GOT3 (cell line): ENCODE results near the gene BBS1.
"Not testable (repeated sequence)": the region's sequence is repeated elsewhere in the genome, so short reads cannot be mapped to it uniquely, and the experiment has no call there.

Experiments used
- DNase-seq: peaks from one replicate; lab custom pipeline; 2025; ENCODE audit warnings: mixed read lengths; lab: John Stamatoyannopoulos, UW

BBS1 gene

DNA sequence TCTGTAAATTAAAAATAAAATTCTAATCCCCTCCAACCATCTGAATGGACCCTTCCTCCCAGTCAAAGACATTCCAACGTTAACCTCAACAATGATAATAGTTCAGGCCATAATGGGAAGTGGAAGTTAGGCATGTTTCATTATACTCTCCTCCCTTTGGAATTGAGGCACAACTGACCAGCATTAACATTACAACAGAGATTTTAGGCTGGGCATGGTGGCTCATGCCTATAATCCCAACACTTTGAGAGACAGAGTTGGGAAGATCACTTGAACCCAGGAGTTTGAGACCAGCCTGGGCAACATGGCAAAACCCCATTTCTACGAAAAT lies 60.4 kb downstream of the BBS1 start:
- no peak for DNase-seq

DNA sequence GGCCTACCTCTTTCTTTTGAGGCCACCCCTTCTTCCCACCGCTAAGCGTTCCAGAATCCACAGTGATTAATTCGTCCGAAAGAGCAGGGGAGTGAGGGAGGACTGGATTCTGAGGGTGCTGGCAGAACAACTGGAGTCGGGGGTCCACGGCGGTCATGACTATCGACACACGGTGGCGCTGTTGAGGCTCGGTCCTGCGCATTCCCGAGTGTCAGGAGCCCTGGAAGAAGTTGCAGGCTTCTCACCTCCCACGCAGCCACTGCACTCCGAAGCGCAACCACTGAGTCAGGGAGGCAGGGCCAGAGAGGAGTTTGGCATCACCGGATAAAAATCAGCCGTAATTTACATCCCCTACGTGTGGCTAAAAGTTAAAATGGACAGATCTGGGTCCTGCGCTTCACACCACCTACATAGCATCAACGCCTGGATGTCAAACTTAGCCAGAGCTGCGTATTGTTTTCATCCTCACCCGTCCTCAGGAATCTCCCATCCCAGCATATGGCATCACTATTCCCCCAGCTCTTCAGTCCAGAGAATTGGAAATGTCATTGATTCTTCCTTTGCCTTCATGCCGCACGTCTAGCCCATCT lies 68.7 kb downstream of the BBS1 start:
- DNase-seq, result peak; percentile 43

DNA sequence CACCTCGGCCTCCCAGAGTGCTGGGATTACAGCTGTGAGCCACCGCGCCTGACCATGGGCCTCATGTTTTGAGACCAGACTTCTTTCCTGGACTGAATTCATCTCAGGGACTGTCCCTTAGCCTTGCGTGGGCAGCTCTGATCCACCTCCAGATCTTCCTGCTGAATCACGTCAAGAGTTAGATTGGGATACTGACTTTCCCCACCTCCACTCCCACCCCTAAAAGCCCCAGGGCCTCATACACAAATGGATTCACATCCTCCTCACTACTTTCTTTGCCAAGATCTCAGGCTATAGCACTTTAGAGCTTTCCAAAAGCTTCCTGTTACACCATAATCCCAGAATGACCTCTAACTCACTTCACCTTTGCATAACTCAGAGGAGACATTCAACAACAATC lies 70.4 kb downstream of the BBS1 start:
- DNase-seq, result no peak

GRCh38 chr11:66581261-66581660 lies 70.8 kb downstream of the BBS1 start:
- no peak for DNase-seq

DNA sequence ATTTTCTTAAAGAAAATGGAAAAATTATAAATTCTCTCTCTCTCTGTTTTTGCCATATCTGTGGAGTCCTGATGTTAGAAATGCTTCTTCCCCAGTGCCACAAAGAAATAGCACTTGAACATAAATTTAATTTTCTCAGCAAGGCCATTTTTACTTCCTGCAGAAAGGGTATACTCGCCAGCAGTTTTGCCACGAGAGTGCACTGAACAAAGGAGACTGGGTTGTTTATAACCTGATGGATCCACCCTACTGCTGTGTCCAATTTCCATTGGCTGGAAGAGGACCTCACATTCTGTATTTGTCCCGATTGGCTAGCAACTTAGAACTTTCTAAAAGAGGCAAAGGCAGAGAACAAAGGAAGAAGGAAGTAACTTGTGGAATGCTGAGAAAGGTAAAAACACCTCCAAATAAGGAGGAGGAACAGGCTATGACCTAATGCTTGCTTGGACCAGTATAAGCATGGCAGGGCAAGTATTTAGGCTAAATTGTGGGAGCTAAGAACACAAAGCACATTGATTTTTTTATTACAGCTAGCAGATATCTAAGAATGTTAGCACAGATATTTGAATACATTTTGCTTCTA lies 72.2 kb downstream of the BBS1 start:
- not testable (repeated sequence) for DNase-seq
